HG02852 (cell line): ENCODE results near the gene GSDMA.

Experiments
- ATAC-seq: cut with Tn5 transposase; IDR thresholded peaks from one replicate; pipeline ENCODE4 v1.9.1; 2021; ENCODE audit warnings: mild to moderate bottlenecking, moderate library complexity; ENCODE audit not compliant: unreplicated experiment

The GSDMA gene

GRCh38 chr17:40019140-40019991 lies 56.6 kb downstream of the GSDMA start:
- ATAC-seq, result no peak

GRCh38 chr17:40020146-40020545 lies 57.3 kb downstream of the GSDMA start:
- no peak for ATAC-seq

- ATAC-seq, result no peak
These were observed 58.7 kb downstream of the GSDMA start for GRCh38 chr17:40021451-40021971.

- no peak for ATAC-seq
These were observed 59.7 kb downstream of the GSDMA start for GRCh38 chr17:40022497-40022896.

GRCh38 chr17:40022961-40023541 lies 60.2 kb downstream of the GSDMA start:
- no peak for ATAC-seq

- no peak for ATAC-seq
These were observed 60.9 kb downstream of the GSDMA start for GRCh38 chr17:40023590-40024292.

GRCh38 chr17:40024901-40025300 lies 62.1 kb downstream of the GSDMA start:
- ATAC-seq, result no peak

GRCh38 chr17:40025559-40025958 lies 62.8 kb downstream of the GSDMA start:
- ATAC-seq, result no peak

- ATAC-seq, result no peak
These were observed 63.4 kb downstream of the GSDMA start for GRCh38 chr17:40025991-40026815.

- ATAC-seq, result no peak
These were observed 64.2 kb downstream of the GSDMA start for GRCh38 chr17:40026816-40027613.
